PC-3 (cell line): Measurements from ENCODE around the gene MEG3. TPM values are rescaled to one million over a fixed set of nuclear protein-coding genes. Genes with fewer than 3 reads are reported as not detected.

ENCODE experiments used
- ATAC-seq: fragments of 200-7000 bp; cut with Tn5 transposase; 2 replicates; pipeline ENCODE4 v1.9.1; 2020; ENCODE audit warnings: mild to moderate bottlenecking, moderate library complexity
- BruUV-seq: library from RNA; stranded (reverse); fragments of 400-500 nt; replicated peaks from 2 replicates; lab custom pipeline; 2021; lab: Mats Ljungman, UMichigan
- CTCF ChIA-PET: fragments of 300-600 bp; sonication (Branson Sonifier 250); formaldehyde crosslinking; loops from one replicate; lab custom pipeline; 2022; ENCODE audit warnings: antibody characterized with exemption; lab: Charles Lee
- POLR2A ChIA-PET: fragments of 300-600 bp; sonication (Branson Sonifier 250); formaldehyde crosslinking; loops from one replicate; lab custom pipeline; 2022; ENCODE audit warnings: antibody characterized with exemption; ENCODE audit not compliant: unreplicated experiment; lab: Charles Lee
- DNase-seq: peaks from one replicate; pipeline ENCODE4 v3.0.0-alpha.2; 2015
- H2AFZ ChIP-seq: fragments of 300-600 bp; sonication (generic); 2 replicates; pipeline ENCODE4 v1.6.0; 2016; ENCODE audit warnings: antibody characterized with exemption, low read length
- H3F3A ChIP-seq: fragments of 300-600 bp; sonication (generic); one replicate; pipeline ENCODE4 v1.6.0; 2017; ENCODE audit warnings: antibody characterized with exemption, low read length, control low read depth, mild to moderate bottlenecking; ENCODE audit not compliant: unreplicated experiment
- H3K27ac ChIP-seq: fragments of 300-600 bp; sonication (generic); 2 replicates; pipeline ENCODE4 v1.5.1; 2016; ENCODE audit warnings: mild to moderate bottlenecking, low read length
- H3K27me3 ChIP-seq: fragments of 300-600 bp; sonication (generic); 2 replicates; pipeline ENCODE4 v1.6.1; 2016; ENCODE audit warnings: low read length, mixed read lengths
- H3K36me3 ChIP-seq: fragments of 300-600 bp; sonication (generic); 2 replicates; pipeline ENCODE4 v1.6.1; 2016; ENCODE audit warnings: low read depth, mixed run types, low read length, mixed read lengths
- H3K4me1 ChIP-seq: fragments of 300-600 bp; sonication (generic); 2 replicates; pipeline ENCODE4 v1.5.1; 2016; ENCODE audit warnings: low read length; ENCODE audit not compliant: insufficient read depth
- H3K4me2 ChIP-seq: fragments of 300-600 bp; sonication (generic); 2 replicates; pipeline ENCODE4 v1.6.0; 2016; ENCODE audit warnings: low read length
- H3K4me3 ChIP-seq: fragments of 300-600 bp; sonication (generic); 2 replicates; pipeline ENCODE4 v1.5.1; 2016; ENCODE audit warnings: mild to moderate bottlenecking, low read length, mixed read lengths
- H3K79me2 ChIP-seq: fragments of 300-600 bp; sonication (generic); 2 replicates; pipeline ENCODE4 v1.6.1; 2017; ENCODE audit warnings: low read length, mixed read lengths
- H3K9ac ChIP-seq: fragments of 300-600 bp; sonication (generic); 2 replicates; pipeline ENCODE4 v1.6.0; 2016; ENCODE audit warnings: mild to moderate bottlenecking, low read length
- H3K9me2 ChIP-seq: fragments of 300-600 bp; sonication (generic); replicated peaks from 2 replicates; pipeline ENCODE4 v1.6.1; 2016; ENCODE audit warnings: mixed run types, low read length, mixed read lengths
- H3K9me3 ChIP-seq: fragments of 300-600 bp; sonication (generic); 2 replicates; pipeline ENCODE4 v1.6.1; 2016; ENCODE audit warnings: low read length, mixed read lengths
- H4K20me1 ChIP-seq: fragments of 300-600 bp; sonication (generic); 2 replicates; pipeline ENCODE4 v1.6.1; 2016; ENCODE audit warnings: low read length, mixed read lengths
- EZH2 ChIP-seq: fragments of 300-600 bp; sonication (generic); IDR thresholded peaks from one replicate; pipeline ENCODE4 v1.6.1; 2017; ENCODE audit warnings: antibody characterized with exemption, mild to moderate bottlenecking, low read length; ENCODE audit not compliant: unreplicated experiment
- EZH2phosphoT487 ChIP-seq: fragments of 300-600 bp; sonication (generic); IDR thresholded peaks from 2 replicates; pipeline ENCODE4 v1.6.1; 2018; ENCODE audit warnings: mild to moderate bottlenecking, antibody characterized with exemption, low read length, borderline replicate concordance
- intact Hi-C: fragments of 100-400 bp; cut with micrococcal nuclease; formaldehyde crosslinking; loops from 2 replicates; pipeline ENCODE4 v1.9.0; 2023
- total RNA-seq: library from RNA; depleted of rRNA; stranded (reverse); fragments of >200 nt; gene quantifications from 2 replicates; pipeline ENCODE4 v1.2.3, GENCODE V29; 2014
- TF ChIP-seq, protein P1 (sequence below): fragments of 300-600 bp; sonication (generic); conservative IDR thresholded peaks from 2 replicates; pipeline ENCODE4 v1.5.1; 2017; ENCODE audit warnings: antibody characterized with exemption, low read depth, mild to moderate bottlenecking, low read length

Gene MEG3
- total RNA-seq, 1 experiment from 2014 or later, result not detected

DNA sequence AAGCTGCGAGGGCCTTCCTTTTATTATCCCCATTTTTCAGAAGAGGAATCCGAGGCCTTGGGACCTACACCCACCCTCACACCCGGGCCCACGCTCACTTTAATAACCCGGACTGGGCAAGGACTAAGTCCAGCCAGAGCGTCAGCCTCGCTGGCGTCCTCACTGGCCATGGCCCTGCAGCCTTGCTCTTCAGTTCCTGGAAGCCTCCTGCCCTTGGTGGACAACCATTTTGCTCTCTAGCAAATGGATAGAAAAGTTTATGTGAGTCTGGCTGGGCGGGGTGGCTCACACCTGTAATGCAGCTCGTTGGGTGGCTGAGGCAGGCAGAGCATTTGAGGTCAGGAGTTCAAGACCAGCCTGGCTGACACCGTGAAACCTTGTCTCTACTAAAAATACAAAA, 67.8 kb downstream of the MEG3 start:
- DNase-seq (no peak), ATAC-seq (no peak)
- no TSS peak for BruUV-seq
- Histone ChIP-seq H3K27me3 (peaks cover 27% of the 10 kb centered on the region), H3K4me3 (no peak overlapping the region), H3K27ac (no peak overlapping the region), H3K36me3 (no peaks in the 10 kb centered on the region), H3K9ac (no peak overlapping the region), H3K4me2 (no peak overlapping the region), H2AFZ (no peak overlapping the region), H3K9me2 (no peaks in the 10 kb centered on the region), H4K20me1 (no peaks in the 10 kb centered on the region), H3K79me2 (no peaks in the 10 kb centered on the region), H3F3A (no peaks in the 10 kb centered on the region), H3K9me3 (no peaks in the 10 kb centered on the region), H3K4me1 (no peaks in the 10 kb centered on the region)
- CTCF ChIA-PET, result no interaction called here
- intact Hi-C loops, result no loop called here
- TF ChIP-seq, protein P1, sequence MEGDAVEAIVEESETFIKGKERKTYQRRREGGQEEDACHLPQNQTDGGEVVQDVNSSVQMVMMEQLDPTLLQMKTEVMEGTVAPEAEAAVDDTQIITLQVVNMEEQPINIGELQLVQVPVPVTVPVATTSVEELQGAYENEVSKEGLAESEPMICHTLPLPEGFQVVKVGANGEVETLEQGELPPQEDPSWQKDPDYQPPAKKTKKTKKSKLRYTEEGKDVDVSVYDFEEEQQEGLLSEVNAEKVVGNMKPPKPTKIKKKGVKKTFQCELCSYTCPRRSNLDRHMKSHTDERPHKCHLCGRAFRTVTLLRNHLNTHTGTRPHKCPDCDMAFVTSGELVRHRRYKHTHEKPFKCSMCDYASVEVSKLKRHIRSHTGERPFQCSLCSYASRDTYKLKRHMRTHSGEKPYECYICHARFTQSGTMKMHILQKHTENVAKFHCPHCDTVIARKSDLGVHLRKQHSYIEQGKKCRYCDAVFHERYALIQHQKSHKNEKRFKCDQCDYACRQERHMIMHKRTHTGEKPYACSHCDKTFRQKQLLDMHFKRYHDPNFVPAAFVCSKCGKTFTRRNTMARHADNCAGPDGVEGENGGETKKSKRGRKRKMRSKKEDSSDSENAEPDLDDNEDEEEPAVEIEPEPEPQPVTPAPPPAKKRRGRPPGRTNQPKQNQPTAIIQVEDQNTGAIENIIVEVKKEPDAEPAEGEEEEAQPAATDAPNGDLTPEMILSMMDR, result no peak
- TF ChIP-seq EZH2 (no peak), EZH2phosphoT487 (no peak)
- POLR2A ChIA-PET, result no interaction called here

DNA sequence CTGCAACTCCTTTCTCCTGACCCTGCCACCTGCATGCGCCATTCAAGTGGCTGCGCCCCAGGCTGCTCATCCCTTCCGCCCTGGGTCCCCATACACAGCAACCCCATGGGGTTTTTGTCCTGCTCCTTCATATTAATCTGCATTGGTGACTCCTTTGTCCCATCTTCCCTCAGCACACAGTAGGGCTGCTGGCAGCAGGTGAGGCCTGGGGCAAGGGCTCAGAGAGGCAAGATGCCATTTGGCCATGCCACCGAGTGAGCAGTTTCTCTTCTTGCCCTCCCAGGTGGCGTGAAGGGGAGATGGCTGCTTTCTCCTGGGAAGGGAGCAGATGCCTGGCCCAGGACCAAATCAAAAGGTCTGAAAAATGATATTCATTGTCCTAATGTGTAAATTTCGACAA, 68.5 kb downstream of the MEG3 start:
- Histone ChIP-seq H3K79me2 (no peaks in the 10 kb centered on the region), H4K20me1 (no peaks in the 10 kb centered on the region), H2AFZ (no peak overlapping the region), H3F3A (no peaks in the 10 kb centered on the region), H3K27me3 (peaks cover 28% of the 10 kb centered on the region), H3K4me1 (no peaks in the 10 kb centered on the region), H3K27ac (no peak overlapping the region), H3K36me3 (no peaks in the 10 kb centered on the region), H3K4me2 (no peak overlapping the region), H3K9me2 (no peaks in the 10 kb centered on the region), H3K4me3 (no peak overlapping the region), H3K9ac (no peak overlapping the region), H3K9me3 (no peaks in the 10 kb centered on the region)
- no peak for TF ChIP-seq EZH2phosphoT487
- TF ChIP-seq EZH2, result no peak
- TF ChIP-seq, protein P1, result no peak
- CTCF ChIA-PET, result no interaction called here
- DNase-seq (no peak), ATAC-seq (no peak)
- POLR2A ChIA-PET, result no interaction called here
- intact Hi-C loops, result no loop called here
- BruUV-seq, result no TSS peak

DNA sequence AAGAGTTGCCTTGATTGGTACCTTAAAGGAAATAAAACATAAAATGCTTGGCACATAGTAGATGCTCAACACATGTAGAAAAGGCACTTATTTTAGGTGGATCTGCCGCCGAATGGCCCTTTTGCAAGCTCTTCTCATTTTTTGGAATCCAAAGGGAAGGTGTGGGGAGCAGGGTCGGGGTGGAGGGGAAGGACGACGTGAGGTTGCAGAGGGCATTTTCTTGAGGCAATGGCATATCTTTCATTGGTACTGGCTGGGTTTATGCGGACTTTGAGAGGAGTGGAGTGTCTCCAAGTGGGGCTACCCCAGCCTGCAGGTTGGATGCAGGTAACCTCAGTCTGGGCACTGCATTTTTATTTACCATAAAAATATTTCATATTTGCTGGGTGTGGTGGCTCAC, 69.5 kb downstream of the MEG3 start:
- no peak overlapping the region for H3K27ac ChIP-seq
- no peaks in the 10 kb centered on the region for H4K20me1 ChIP-seq
- no peak overlapping the region for H3K4me3 ChIP-seq
- H3K27me3 ChIP-seq, result peaks cover 28% of the 10 kb centered on the region
- CTCF ChIA-PET, result no interaction called here
- peaks cover 6% of the 10 kb centered on the region for H3K4me1 ChIP-seq
- no peak overlapping the region for H3K9ac ChIP-seq
- ATAC-seq (no peak), DNase-seq (no peak)
- no peaks in the 10 kb centered on the region for H3K79me2 ChIP-seq
- TF ChIP-seq, protein P1, result no peak
- TF ChIP-seq EZH2 (no peak), EZH2phosphoT487 (no peak)
- no peaks in the 10 kb centered on the region for H3K36me3 ChIP-seq
- no peak overlapping the region for H3K4me2 ChIP-seq
- H2AFZ ChIP-seq, result no peak overlapping the region
- intact Hi-C loops, result no loop called here
- POLR2A ChIA-PET, result no interaction called here
- H3K9me2 ChIP-seq, result no peaks in the 10 kb centered on the region
- no peaks in the 10 kb centered on the region for H3F3A ChIP-seq
- H3K9me3 ChIP-seq, result no peaks in the 10 kb centered on the region
- BruUV-seq, result no TSS peak
